HG03571 (cell line): ENCODE measurements around the gene KCNH8.

ENCODE experiments used
- ATAC-seq: cut with Tn5 transposase; IDR thresholded peaks from one replicate; pipeline ENCODE4 v1.9.1; 2021; ENCODE audit not compliant: unreplicated experiment

KCNH8 gene

GRCh38 chr3:19248143-19248542 lies 99.8 kb downstream of the KCNH8 start:
- no peak for ATAC-seq

GRCh38 chr3:19248767-19249166 lies 100.5 kb downstream of the KCNH8 start:
- ATAC-seq, result no peak

GRCh38 chr3:19250959-19251610 lies 102.8 kb downstream of the KCNH8 start:
- ATAC-seq, result no peak

- ATAC-seq, result no peak
These were observed 105.9 kb downstream of the KCNH8 start for GRCh38 chr3:19254189-19254588.

GRCh38 chr3:19254784-19255338 lies 106.6 kb downstream of the KCNH8 start:
- ATAC-seq, result no peak

- ATAC-seq, result no peak
These were observed 108.0 kb downstream of the KCNH8 start for GRCh38 chr3:19256313-19256712.

GRCh38 chr3:19263606-19264005 lies 115.3 kb downstream of the KCNH8 start:
- no peak for ATAC-seq

GRCh38 chr3:19264424-19264823 lies 116.1 kb downstream of the KCNH8 start:
- no peak for ATAC-seq

- no peak for ATAC-seq
These were observed 118.7 kb downstream of the KCNH8 start for GRCh38 chr3:19267040-19267439.

- ATAC-seq, result no peak
These were observed 122.2 kb downstream of the KCNH8 start for GRCh38 chr3:19270481-19270880.

GRCh38 chr3:19272296-19272695 lies 124.0 kb downstream of the KCNH8 start:
- no peak for ATAC-seq

GRCh38 chr3:19273091-19273490 lies 124.8 kb downstream of the KCNH8 start:
- ATAC-seq, result no peak

- ATAC-seq, result no peak
These were observed 126.3 kb downstream of the KCNH8 start for GRCh38 chr3:19274576-19274975.

- no peak for ATAC-seq
These were observed 136.7 kb downstream of the KCNH8 start for GRCh38 chr3:19284974-19285373.

- no peak for ATAC-seq
These were observed 145.0 kb downstream of the KCNH8 start for GRCh38 chr3:19293295-19293694.

GRCh38 chr3:19295208-19295607 lies 146.9 kb downstream of the KCNH8 start:
- no peak for ATAC-seq

- no peak for ATAC-seq
These were observed 183.6 kb downstream of the KCNH8 start for GRCh38 chr3:19331931-19332330.

- ATAC-seq, result no peak
These were observed 185.8 kb downstream of the KCNH8 start for GRCh38 chr3:19334120-19334519.

GRCh38 chr3:19338769-19339168 lies 190.5 kb downstream of the KCNH8 start:
- no peak for ATAC-seq

- no peak for ATAC-seq
These were observed 194.1 kb downstream of the KCNH8 start for GRCh38 chr3:19342389-19342788.

- ATAC-seq, result no peak
These were observed 198.4 kb downstream of the KCNH8 start for GRCh38 chr3:19346759-19347158.

- ATAC-seq, result no peak
These were observed 199.4 kb downstream of the KCNH8 start for GRCh38 chr3:19347671-19348070.

- ATAC-seq, result no peak
These were observed 200.2 kb downstream of the KCNH8 start for GRCh38 chr3:19348500-19348899.
